Activated T-helper 1 cell treated with anti-CD3 and anti-CD28 coated beads, Interleukin-12 subunit alpha, Interleukin-12 subunit beta, Interleukin-2, Interleukin-4 antibody, amounts not matched to agents 30 ng/mL and 10 ng/mL and 1 ng/mL, durations not matched to agents 14 hours and 24 hours and 36 hours (primary cell): ENCODE results near the gene CREBZF. TPM values are rescaled to one million over a fixed set of nuclear protein-coding genes. Genes with fewer than 3 reads are reported as not detected.
A peak's percentile ranks its signal among the peaks of the same experiment; 100 is the strongest.

ENCODE experiments used
- DNase-seq: peaks from one replicate; pipeline ENCODE4 v3.0.0; 2021; ENCODE audit warnings: low spot score
- H3K27ac Mint-ChIP-seq: one replicate; pipeline ENCODE4 v1.8.0; 2021; ENCODE audit warnings: mild to moderate bottlenecking, mixed read lengths
- H3K27me3 Mint-ChIP-seq: one replicate; pipeline ENCODE4 v1.8.0; 2022; ENCODE audit warnings: mild to moderate bottlenecking, moderate library complexity, mixed read lengths; ENCODE audit not compliant: insufficient read depth
- H3K36me3 Mint-ChIP-seq: one replicate; pipeline ENCODE4 v1.8.0; 2021; ENCODE audit warnings: low read depth, mixed read lengths
- H3K4me1 Mint-ChIP-seq: one replicate; pipeline ENCODE4 v1.8.0; 2021; ENCODE audit warnings: low read depth, mixed read lengths
- H3K4me3 Mint-ChIP-seq: one replicate; pipeline ENCODE4 v1.8.0; 2021; ENCODE audit warnings: mild to moderate bottlenecking, moderate library complexity, mixed read lengths
- H3K9me3 Mint-ChIP-seq: one replicate; pipeline ENCODE4 v1.8.0; 2021; ENCODE audit warnings: mixed read lengths
- intact Hi-C: fragments of 100-400 bp; cut with micrococcal nuclease; formaldehyde crosslinking; loops from one replicate; pipeline ENCODE4 v1.15.1; 2024
- total RNA-seq: library from RNA; stranded (reverse); gene quantifications from 2 replicates; pipeline ENCODE4 v1.2.3, GENCODE V29; 2022

CREBZF gene
- total RNA-seq = 52.0 and 55.9 TPM in 2 replicates

- Mint-ChIP-seq H3K4me3 (peak within 1 kb of the TSS; percentile 99), H3K9me3 (no peaks in the 10 kb centered on the region), H3K36me3 (peaks cover 35% of the 10 kb centered on the region), H3K27me3 (no peaks in the 10 kb centered on the region), H3K4me1 (peaks cover 51% of the 10 kb centered on the region), H3K27ac (peak within 1 kb of the TSS; percentile 97)
- intact Hi-C loops = loop anchor here (1.0 to 10.0 kb wide), 15 partner anchors 9 to 1137 kb away; partner anchors contain the start of genes PICALM, PRSS23, SYTL2 and TMEM126A
- peak; percentile 94 for DNase-seq
Measured at GRCh38 chr11:85664615-85665481, at the start of gene CREBZF. CREBZF (minus strand) TSS chr11:85665129; CDS start chr11:85664875, 254 bp downstream.

GRCh38 chr11:85712953-85713352 lies 48.0 kb upstream of the CREBZF start:
- no peak for DNase-seq
- Mint-ChIP-seq H3K4me1 (peaks cover 5% of the 10 kb centered on the region), H3K4me3 (no peak overlapping the region), H3K27me3 (no peaks in the 10 kb centered on the region), H3K9me3 (no peaks in the 10 kb centered on the region), H3K36me3 (peaks cover 20% of the 10 kb centered on the region), H3K27ac (no peak overlapping the region)
- intact Hi-C loops = no loop called here

- no peak overlapping the region for H3K27ac Mint-ChIP-seq
- intact Hi-C loops = no loop called here
- no peaks in the 10 kb centered on the region for H3K9me3 Mint-ChIP-seq
- H3K27me3 Mint-ChIP-seq = no peaks in the 10 kb centered on the region
- H3K36me3 Mint-ChIP-seq = peaks cover 32% of the 10 kb centered on the region
- H3K4me3 Mint-ChIP-seq = no peak overlapping the region
- H3K4me1 Mint-ChIP-seq = peaks cover 5% of the 10 kb centered on the region
- no peak for DNase-seq
Measured at GRCh38 chr11:85710917-85711316, 46.0 kb upstream of the CREBZF start.

- intact Hi-C loops = loop anchor here (2.0 kb wide), 1 partner anchor 35 kb away; no protein-coding TSS in a partner anchor
- peaks cover 36% of the 10 kb centered on the region for H3K36me3 Mint-ChIP-seq
- H3K4me1 Mint-ChIP-seq = peaks cover 5% of the 10 kb centered on the region
- H3K27me3 Mint-ChIP-seq = no peaks in the 10 kb centered on the region
- H3K9me3 Mint-ChIP-seq = no peaks in the 10 kb centered on the region
- no peak for DNase-seq
- H3K4me3 Mint-ChIP-seq = no peak overlapping the region
- no peak overlapping the region for H3K27ac Mint-ChIP-seq
Measured at GRCh38 chr11:85709941-85710702, 45.2 kb upstream of the CREBZF start.

- Mint-ChIP-seq H3K27ac (no peak overlapping the region), H3K4me1 (peaks cover 6% of the 10 kb centered on the region), H3K36me3 (peaks cover 44% of the 10 kb centered on the region), H3K27me3 (no peaks in the 10 kb centered on the region), H3K9me3 (peaks cover 11% of the 10 kb centered on the region), H3K4me3 (no peak overlapping the region)
- intact Hi-C loops = no loop called here
- no peak for DNase-seq
Measured at GRCh38 chr11:85705800-85706199, 40.9 kb upstream of the CREBZF start.

- no peak for DNase-seq
- Mint-ChIP-seq H3K4me3 (no peak overlapping the region), H3K27me3 (no peaks in the 10 kb centered on the region), H3K36me3 (peaks cover 43% of the 10 kb centered on the region), H3K9me3 (peaks cover 11% of the 10 kb centered on the region), H3K27ac (no peak overlapping the region), H3K4me1 (peaks cover 14% of the 10 kb centered on the region)
- intact Hi-C loops = loop anchor here (5.0 kb wide), 1 partner anchor 62 kb away; no protein-coding TSS in a partner anchor
Measured at GRCh38 chr11:85704967-85705366, 40.0 kb upstream of the CREBZF start.

- Mint-ChIP-seq H3K4me3 (peak overlapping the region; percentile 45), H3K27ac (peak overlapping the region; percentile 78), H3K9me3 (peaks cover 11% of the 10 kb centered on the region), H3K4me1 (peaks cover 49% of the 10 kb centered on the region), H3K36me3 (peaks cover 48% of the 10 kb centered on the region), H3K27me3 (no peaks in the 10 kb centered on the region)
- no peak for DNase-seq
- intact Hi-C loops = loop anchor here (1.0 to 5.0 kb wide), 5 partner anchors 52 to 247 kb away; partner anchors contain the start of gene TMEM126B
Measured at GRCh38 chr11:85699957-85700741, 35.2 kb upstream of the CREBZF start.

- intact Hi-C loops = loop anchor here (5.0 kb wide), 1 partner anchor 249 kb away; no protein-coding TSS in a partner anchor
- no peak overlapping the region for H3K4me3 Mint-ChIP-seq
- DNase-seq = no peak
- peaks cover 5% of the 10 kb centered on the region for H3K9me3 Mint-ChIP-seq
- H3K36me3 Mint-ChIP-seq = peaks cover 48% of the 10 kb centered on the region
- H3K4me1 Mint-ChIP-seq = peaks cover 55% of the 10 kb centered on the region
- H3K27me3 Mint-ChIP-seq = no peaks in the 10 kb centered on the region
- H3K27ac Mint-ChIP-seq = no peak overlapping the region
Measured at GRCh38 chr11:85698195-85698594, 33.3 kb upstream of the CREBZF start.

GRCh38 chr11:85697747-85698146 lies 32.8 kb upstream of the CREBZF start:
- no peak overlapping the region for H3K27ac Mint-ChIP-seq

GRCh38 chr11:85695546-85695945 lies 30.6 kb upstream of the CREBZF start:
- intact Hi-C loops = loop anchor here (5.0 kb wide), 1 partner anchor 252 kb away; no protein-coding TSS in a partner anchor
- Mint-ChIP-seq H3K27ac (no peak overlapping the region), H3K4me3 (no peak overlapping the region), H3K36me3 (peaks cover 54% of the 10 kb centered on the region), H3K9me3 (no peaks in the 10 kb centered on the region), H3K4me1 (peaks cover 56% of the 10 kb centered on the region), H3K27me3 (no peaks in the 10 kb centered on the region)
- no peak for DNase-seq

More at GRCh38 chr11:85697747-85698146, 32.8 kb upstream of the CREBZF start:
- H3K4me3 Mint-ChIP-seq = no peak overlapping the region
- intact Hi-C loops = loop anchor here (5.0 kb wide), 1 partner anchor 250 kb away; no protein-coding TSS in a partner anchor
- no peaks in the 10 kb centered on the region for H3K27me3 Mint-ChIP-seq
- peaks cover 48% of the 10 kb centered on the region for H3K36me3 Mint-ChIP-seq
- DNase-seq = no peak
- peaks cover 2% of the 10 kb centered on the region for H3K9me3 Mint-ChIP-seq
- peaks cover 55% of the 10 kb centered on the region for H3K4me1 Mint-ChIP-seq

- Mint-ChIP-seq H3K36me3 (peaks cover 59% of the 10 kb centered on the region), H3K4me3 (no peak overlapping the region), H3K4me1 (peaks cover 51% of the 10 kb centered on the region), H3K27me3 (peaks cover 4% of the 10 kb centered on the region), H3K9me3 (no peaks in the 10 kb centered on the region), H3K27ac (no peak overlapping the region)
- no peak for DNase-seq
- intact Hi-C loops = loop anchor here (1.0 kb wide), 3 partner anchors 58 to 160 kb away; no protein-coding TSS in a partner anchor
Measured at GRCh38 chr11:85694385-85694980, 29.6 kb upstream of the CREBZF start.
